Measurements from ENCODE around the gene HPX.
"Not testable (repeated sequence)": the region's sequence is repeated elsewhere in the genome, so short reads cannot be mapped to it uniquely, and the experiment has no call there.

The HPX gene

DNA sequence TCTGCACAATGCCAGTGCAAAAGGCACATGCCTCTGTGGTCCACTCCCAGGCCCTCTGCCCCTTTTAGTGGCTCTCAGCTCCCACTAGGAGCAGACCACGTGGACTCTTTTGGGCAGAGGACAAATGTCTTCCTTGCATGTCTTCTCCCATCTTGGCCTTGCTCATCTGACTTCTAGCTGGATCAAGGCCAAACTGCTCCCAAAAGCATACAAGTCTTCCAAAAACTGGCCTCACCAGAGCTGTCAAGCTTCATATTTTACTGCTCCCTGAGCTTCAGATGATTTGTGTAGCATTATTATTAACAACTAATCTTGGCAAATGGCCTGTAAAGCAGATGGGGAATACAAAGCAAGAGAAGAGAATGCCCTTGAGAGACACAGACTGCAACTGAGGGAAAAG is 43.6 kb downstream of the HPX start:
- TF ChIP-seq, protein P1, sequence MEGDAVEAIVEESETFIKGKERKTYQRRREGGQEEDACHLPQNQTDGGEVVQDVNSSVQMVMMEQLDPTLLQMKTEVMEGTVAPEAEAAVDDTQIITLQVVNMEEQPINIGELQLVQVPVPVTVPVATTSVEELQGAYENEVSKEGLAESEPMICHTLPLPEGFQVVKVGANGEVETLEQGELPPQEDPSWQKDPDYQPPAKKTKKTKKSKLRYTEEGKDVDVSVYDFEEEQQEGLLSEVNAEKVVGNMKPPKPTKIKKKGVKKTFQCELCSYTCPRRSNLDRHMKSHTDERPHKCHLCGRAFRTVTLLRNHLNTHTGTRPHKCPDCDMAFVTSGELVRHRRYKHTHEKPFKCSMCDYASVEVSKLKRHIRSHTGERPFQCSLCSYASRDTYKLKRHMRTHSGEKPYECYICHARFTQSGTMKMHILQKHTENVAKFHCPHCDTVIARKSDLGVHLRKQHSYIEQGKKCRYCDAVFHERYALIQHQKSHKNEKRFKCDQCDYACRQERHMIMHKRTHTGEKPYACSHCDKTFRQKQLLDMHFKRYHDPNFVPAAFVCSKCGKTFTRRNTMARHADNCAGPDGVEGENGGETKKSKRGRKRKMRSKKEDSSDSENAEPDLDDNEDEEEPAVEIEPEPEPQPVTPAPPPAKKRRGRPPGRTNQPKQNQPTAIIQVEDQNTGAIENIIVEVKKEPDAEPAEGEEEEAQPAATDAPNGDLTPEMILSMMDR (IDR thresholded peaks at IDR 0.05; ENCODE audit: insufficient read depth, low read depth, low read length, missing control alignments), result no peak
- no peak for DNase-seq (ENCODE audit: low read depth)

DNA sequence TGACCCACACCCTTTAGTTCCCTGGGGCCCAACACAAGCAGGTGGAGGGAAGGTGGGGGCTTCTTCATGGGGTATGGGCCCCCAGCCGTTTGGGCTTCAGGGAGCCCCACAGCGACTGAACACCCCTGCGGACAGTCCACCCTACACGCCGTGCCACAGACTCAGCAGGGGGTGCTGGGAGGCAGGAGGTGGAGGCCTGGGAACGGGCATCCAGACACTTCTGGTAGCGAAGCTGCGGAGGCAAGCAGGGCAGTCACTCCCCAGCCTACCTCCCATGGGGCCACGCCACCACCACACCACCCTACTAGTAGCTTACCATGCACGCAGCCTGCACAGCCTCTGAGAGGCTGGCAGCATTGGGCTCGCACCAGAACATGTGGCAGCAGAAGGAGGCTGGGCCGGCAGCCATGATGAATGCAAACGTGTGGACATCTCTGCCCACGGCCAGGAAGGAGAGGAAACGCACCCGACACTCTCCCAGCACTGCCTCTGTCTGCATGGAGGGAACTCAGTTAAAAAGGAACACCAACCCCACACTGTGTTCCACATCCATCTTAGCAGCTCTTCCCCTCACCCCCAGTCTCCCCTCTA is 45.2 kb downstream of the HPX start:
- DNase-seq (ENCODE audit: low read depth), result no peak

More for the DNA sequence above, 43.6 kb downstream of the HPX start:
- H3K4me3 ChIP-seq (ENCODE audit: low read depth, low read length), result no peak overlapping the region

DNA sequence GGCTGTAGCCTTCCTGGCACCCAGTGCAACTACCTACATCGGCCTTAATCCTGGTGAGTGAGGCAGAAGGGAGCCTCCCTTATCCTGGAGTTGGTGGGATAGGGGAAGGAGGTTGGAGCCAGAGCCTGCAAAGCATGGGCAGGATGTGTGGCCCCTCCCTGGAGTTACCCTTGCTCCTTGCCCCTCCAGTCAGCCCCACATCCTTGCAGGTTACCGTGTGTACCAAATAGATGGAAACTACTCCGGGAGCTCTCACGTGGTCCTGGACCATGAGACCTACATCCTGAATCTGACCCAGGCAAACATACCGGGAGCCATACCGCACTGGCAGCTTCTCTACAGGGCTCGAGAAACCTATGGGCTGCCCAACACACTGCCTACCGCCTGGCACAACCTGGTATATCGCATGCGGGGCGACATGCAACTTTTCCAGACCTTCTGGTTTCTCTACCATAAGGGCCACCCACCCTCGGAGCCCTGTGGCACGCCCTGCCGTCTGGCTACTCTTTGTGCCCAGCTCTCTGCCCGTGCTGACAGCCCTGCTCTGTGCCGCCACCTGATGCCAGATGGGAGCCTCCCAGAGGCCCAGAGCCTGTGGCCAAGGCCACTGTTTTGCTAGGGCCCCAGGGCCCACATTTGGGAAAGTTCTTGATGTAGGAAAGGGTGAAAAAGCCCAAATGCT is 46.7 kb downstream of the HPX start:
- no peak overlapping the region for H3K4me3 ChIP-seq (ENCODE audit: low read depth, low read length)
- TF ChIP-seq, protein P1 (IDR thresholded peaks at IDR 0.05; ENCODE audit: insufficient read depth, low read depth, low read length, missing control alignments), result no peak
- DNase-seq (ENCODE audit: low read depth), result no peak

More for the DNA sequence above, 45.2 kb downstream of the HPX start:
- TF ChIP-seq, protein P1 (IDR thresholded peaks at IDR 0.05; ENCODE audit: insufficient read depth, low read depth, low read length, missing control alignments), result no peak
- no peak overlapping the region for H3K4me3 ChIP-seq (ENCODE audit: low read depth, low read length)

DNA sequence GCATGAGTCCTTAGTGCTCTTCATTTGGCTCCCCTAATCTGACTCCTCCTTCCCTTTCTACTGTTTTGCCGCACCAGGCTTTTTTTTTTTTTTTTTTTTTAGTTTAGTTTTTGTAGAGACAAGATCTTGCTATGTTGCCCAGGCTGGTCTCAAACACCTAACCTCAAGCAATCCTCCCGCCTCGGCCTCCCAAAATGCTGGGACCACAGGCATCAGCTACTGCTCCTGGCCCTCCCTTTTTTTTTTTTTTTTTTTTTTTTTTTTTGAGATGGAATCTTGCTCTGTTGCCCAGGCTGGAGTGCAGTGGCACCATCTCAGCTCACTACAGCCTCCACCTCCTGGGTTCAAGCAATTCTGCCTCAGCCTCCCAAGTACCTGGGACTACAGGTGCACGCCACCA is 48.5 kb downstream of the HPX start:
- DNase-seq (ENCODE audit: low read depth); H3K4me3 ChIP-seq (ENCODE audit: low read depth, low read length): not testable (repeated sequence)

DNA sequence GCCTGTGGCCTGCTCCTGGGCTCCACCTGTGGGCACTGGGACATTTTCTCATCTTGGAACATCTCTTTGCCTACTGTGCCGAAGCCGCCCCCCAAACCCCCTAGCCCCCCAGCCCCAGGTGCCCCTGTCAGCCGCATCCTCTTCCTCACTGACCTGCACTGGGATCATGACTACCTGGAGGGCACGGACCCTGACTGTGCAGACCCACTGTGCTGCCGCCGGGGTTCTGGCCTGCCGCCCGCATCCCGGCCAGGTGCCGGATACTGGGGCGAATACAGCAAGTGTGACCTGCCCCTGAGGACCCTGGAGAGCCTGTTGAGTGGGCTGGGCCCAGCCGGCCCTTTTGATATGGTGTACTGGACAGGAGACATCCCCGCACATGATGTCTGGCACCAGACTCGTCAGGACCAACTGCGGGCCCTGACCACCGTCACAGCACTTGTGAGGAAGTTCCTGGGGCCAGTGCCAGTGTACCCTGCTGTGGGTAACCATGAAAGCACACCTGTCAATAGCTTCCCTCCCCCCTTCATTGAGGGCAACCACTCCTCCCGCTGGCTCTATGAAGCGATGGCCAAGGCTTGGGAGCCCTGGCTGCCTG is 49.2 kb downstream of the HPX start:
- DNase-seq (ENCODE audit: low read depth), result no peak
- no peak overlapping the region for H3K4me3 ChIP-seq (ENCODE audit: low read depth, low read length)
- TF ChIP-seq, protein P1 (IDR thresholded peaks at IDR 0.05; ENCODE audit: insufficient read depth, low read depth, low read length, missing control alignments), result no peak

DNA sequence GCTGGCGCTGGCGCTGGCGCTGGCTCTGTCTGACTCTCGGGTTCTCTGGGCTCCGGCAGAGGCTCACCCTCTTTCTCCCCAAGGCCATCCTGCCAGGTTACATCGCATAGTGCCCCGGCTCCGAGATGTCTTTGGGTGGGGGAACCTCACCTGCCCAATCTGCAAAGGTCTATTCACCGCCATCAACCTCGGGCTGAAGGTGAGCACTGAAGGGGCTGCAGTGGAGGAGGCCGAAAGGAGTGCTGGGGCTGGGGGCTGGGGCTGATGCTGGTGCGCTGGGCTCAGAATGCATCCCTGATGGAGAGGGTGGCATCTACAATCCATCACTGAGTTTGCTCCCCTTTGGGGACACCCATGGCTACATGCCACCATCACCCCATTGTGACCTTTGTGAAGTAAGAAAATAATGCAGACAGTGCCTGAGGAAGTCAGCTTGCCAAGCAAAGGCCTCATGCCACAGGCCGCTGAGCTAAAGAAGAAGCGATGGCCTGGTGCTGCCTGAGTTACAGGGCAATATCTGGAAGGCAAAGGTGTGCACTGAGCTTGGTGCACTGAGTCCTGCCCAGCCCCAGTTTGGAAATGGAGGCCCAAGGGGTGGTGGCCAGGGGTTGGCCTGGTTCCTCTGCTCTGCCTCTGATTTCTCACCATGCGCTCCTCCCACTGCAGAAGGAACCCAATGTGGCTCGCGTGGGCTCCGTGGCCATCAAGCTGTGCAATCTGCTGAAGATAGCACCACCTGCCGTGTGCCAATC is 49.9 kb downstream of the HPX start:
- DNase-seq (ENCODE audit: low read depth), result no peak
- TF ChIP-seq, protein P1 (IDR thresholded peaks at IDR 0.05; ENCODE audit: insufficient read depth, low read depth, low read length, missing control alignments), result no peak
- H3K4me3 ChIP-seq (ENCODE audit: low read depth, low read length), result peak overlapping the region; percentile 98
